VCaP (cell line): ENCODE data around the gene NRXN3.
"Not testable (repeated sequence)": the region's sequence is repeated elsewhere in the genome, so short reads cannot be mapped to it uniquely, and the experiment has no call there.

Experiments
- H3K27ac ChIP-seq: fragments of 450-650 bp; 2 replicates; pipeline ENCODE4 v1.5.1; 2017
- CTCF ChIP-seq: fragments of 450-650 bp; conservative IDR thresholded peaks from 2 replicates; pipeline ENCODE4 v1.5.1; 2017; ENCODE audit warnings: mild to moderate bottlenecking, moderate library complexity

The NRXN3 gene

DNA sequence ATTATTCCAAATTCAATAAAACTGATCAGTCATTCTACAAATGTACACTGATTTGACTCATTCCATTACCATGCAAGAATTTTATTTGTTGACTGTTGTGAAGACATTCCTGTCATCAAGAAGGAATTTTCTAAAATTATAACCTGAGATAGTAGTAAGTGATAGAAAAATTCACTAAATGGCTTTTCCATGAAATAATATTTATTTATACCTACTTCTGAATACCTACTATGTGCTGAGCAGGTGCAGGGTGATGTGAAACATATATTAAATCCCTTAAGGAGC is 841.7 kb downstream of the NRXN3 start:
- TF ChIP-seq CTCF: no peak
- no peak overlapping the region for H3K27ac ChIP-seq

DNA sequence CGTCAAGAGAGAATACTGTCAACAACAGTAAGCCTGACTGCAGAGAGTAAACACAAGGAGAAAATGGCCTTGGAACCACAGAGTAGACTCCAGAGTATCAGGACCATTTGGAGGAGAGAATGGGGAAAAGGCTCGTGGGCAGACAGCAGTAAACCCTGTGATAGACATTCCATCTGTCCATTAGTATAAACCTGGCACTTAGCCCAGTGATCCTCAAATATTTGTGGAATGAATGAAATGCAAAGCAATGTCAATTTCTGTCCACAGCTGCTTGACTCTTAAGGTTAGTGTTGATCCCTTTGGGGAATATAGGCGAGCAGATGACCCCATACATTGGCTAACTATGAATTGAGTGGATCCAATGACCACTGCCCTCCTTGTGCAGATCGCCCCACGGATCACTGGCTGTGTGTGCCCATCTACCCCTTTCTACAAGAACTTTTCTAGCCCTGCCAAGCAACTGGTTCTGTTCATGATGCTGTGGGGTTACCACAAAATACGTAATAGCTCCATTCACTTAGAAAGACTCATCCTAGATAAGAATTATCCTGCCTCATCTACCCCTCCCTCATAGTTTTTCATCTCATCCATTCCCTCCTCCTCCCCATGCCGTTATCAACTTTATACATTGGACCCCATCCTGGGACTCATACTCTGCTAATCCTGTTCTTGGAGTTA is 846.8 kb downstream of the NRXN3 start:
- TF ChIP-seq CTCF: no peak
- H3K27ac ChIP-seq: no peak overlapping the region

- no peak for TF ChIP-seq CTCF
- no peak overlapping the region for H3K27ac ChIP-seq
Observed at GRCh38 chr14:79017561-79017960, 847.4 kb downstream of the NRXN3 start.

DNA sequence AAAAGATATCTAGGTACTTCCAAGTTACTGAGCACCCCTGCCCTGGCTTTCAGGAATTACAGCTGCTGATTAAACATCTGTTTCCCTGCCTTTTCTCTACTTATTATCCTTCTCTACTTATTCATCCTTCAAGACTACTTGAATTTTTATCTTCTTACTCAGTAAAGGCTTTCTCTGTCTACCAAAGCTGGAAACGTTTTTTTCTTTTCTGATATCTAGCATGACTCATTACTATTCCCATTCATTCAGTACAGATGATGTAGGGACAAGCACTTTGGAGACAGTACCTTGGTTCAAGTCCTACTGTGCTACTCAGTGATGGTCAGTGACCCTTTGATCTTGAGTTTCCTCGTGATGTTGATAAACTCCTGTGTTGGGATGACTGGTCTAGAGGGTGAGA is 848.7 kb downstream of the NRXN3 start:
- H3K27ac ChIP-seq: no peak overlapping the region
- no peak for TF ChIP-seq CTCF

DNA sequence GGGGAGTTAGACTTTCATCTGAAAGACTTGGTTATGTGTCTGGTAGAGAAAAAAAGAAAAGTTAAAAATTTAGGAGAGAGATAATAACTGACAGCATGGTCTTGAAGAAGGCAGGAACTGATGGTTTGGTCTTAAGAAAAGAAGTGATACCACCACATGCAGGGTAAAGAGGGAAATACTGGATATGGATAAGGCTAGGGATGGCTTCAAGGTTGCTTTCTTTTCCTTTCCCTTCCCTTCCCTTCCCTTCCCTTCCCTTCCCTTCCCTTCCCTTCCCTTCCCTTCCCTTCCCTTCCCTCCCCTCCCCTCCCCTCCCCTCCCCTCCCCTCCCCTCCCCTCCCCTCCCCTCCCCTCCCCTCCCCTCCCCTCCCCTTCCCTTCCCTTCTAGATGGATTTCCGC is 849.7 kb downstream of the NRXN3 start:
- H3K27ac ChIP-seq: not testable (repeated sequence)

DNA sequence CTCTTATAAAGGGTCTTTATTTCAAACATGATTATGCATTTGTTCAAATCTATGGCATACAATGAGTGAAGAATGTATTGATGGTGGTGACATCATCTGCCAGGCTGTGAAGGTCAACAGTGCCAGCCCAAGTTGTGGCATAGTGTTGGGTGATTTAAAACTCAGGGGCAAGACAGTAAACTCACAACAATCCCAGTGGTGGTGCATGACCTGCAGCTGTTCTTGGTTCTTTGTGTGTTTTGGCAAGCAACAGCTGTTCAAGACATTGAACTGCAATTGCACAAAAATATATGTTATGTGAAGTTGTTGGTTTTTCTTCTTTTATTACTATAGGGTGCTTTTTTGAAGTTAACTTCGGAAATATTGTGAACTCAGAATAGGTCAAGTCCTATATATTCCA is 851.6 kb downstream of the NRXN3 start:
- H3K27ac ChIP-seq: no peak overlapping the region
- TF ChIP-seq CTCF: no peak

- no peak for TF ChIP-seq CTCF
Observed at GRCh38 chr14:79027138-79027537, 857.0 kb downstream of the NRXN3 start.

DNA sequence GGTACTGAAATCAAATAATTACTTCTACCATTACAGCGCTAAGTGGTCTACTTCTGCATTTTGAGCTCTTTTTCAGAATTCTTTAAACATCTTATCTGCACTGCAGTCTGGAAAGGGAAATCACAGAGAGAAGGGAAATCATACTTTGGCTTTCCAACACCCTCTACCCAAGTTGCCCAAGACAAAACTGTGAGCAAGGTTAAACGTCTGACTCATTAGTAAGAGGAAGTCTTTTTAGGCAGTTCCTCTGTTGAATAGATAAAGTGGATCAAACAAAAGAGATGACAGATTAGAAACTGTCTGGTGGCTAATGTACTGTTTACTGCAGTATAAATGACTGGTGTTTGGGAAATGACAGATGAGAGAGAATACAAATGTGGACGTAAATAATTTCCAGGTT is 858.1 kb downstream of the NRXN3 start:
- no peak overlapping the region for H3K27ac ChIP-seq
- TF ChIP-seq CTCF: no peak

More at GRCh38 chr14:79027138-79027537, 857.0 kb downstream of the NRXN3 start:
- no peak overlapping the region for H3K27ac ChIP-seq
